ENCODE measurements around the gene CARF. TPM values are rescaled to one million over a fixed set of nuclear protein-coding genes. Genes with fewer than 3 reads are reported as not detected.
A peak's percentile ranks its signal among the peaks of the same experiment; 100 is the strongest.

Gene CARF
- total RNA-seq (2022) = 4.6 and 5.8 TPM in 2 replicates
- percentile 59 among the genes with signal in this experiment for Bru-seq, nascent RNA
- percentile 46 among the genes with signal in this experiment for BruChase-seq, experiment 1, labeled RNA remaining after a 6-hour chase
- percentile 53 among the genes with signal in this experiment for BruChase-seq, experiment 2, labeled RNA remaining after a 2-hour chase
- long read RNA-seq = 0 reads

- DNase-seq = peak; percentile 92
- peaks cover 20% of the 10 kb centered on the region for H3K4me1 Mint-ChIP-seq (ENCODE audit: low read depth, unreplicated experiment)
- CTCF ChIA-PET = interaction anchor here (0.6 to 2.0 kb wide), 2 partner anchors 106 to 135 kb away, joined by 5 to 7 read pairs; no protein-coding TSS in a partner anchor
- no peaks in the 10 kb centered on the region for H3K27me3 Mint-ChIP-seq (ENCODE audit: unreplicated experiment)
- no TSS peak for BruUV-seq (replicated peaks)
- intact Hi-C loops (cut with micrococcal nuclease; ENCODE audit: unreplicated experiment) = loop anchor here (2.0 kb wide), 1 partner anchor 103 kb away; the partner anchor contains the start of gene NBEAL1
- H3K27ac Mint-ChIP-seq (ENCODE audit: unreplicated experiment) = peak within 1 kb of the TSS; percentile 94
- H3K36me3 Mint-ChIP-seq (ENCODE audit: insufficient read depth, unreplicated experiment) = peaks cover 33% of the 10 kb centered on the region
- H3K4me3 Mint-ChIP-seq (ENCODE audit: low read depth, unreplicated experiment) = peak within 1 kb of the TSS; percentile 99
- TF ChIP-seq CTCF (IDR thresholded peaks at IDR 0.05; ENCODE audit: unreplicated experiment) = no peak
- H3K9me3 Mint-ChIP-seq (ENCODE audit: low read depth, unreplicated experiment) = no peaks in the 10 kb centered on the region
These were observed at the start of gene CARF, which contains the start of gene WDR12 for GRCh38 chr2:202911512-202912341. TSS of gene CARF (plus strand) at chr2:202912275. CDS start at chr2:202941903, 29,628 bp downstream. TSS of gene WDR12 (minus strand) at chr2:202911673. CDS start at chr2:202911476, 197 bp downstream.

- peak; percentile 71 for TF ChIP-seq CTCF (IDR thresholded peaks at IDR 0.05; ENCODE audit: unreplicated experiment)
- BruUV-seq (replicated peaks) = TSS peak; percentile 21
- H3K27ac Mint-ChIP-seq (ENCODE audit: unreplicated experiment) = peak overlapping the region; percentile 70
- H3K4me1 Mint-ChIP-seq (ENCODE audit: low read depth, unreplicated experiment) = no peaks in the 10 kb centered on the region
- H3K4me3 Mint-ChIP-seq (ENCODE audit: low read depth, unreplicated experiment) = peak overlapping the region; percentile 83
- CTCF ChIA-PET = interaction anchor here (0.6 to 2.2 kb wide), 4 partner anchors 16 to 282 kb away, joined by 3 to 17 read pairs (median 3); no protein-coding TSS in a partner anchor
- intact Hi-C loops (cut with micrococcal nuclease; ENCODE audit: unreplicated experiment) = loop anchor here (2.0 to 5.0 kb wide), 3 partner anchors 40 to 298 kb away; no protein-coding TSS in a partner anchor
- peaks cover 23% of the 10 kb centered on the region for H3K36me3 Mint-ChIP-seq (ENCODE audit: insufficient read depth, unreplicated experiment)
- no peaks in the 10 kb centered on the region for H3K9me3 Mint-ChIP-seq (ENCODE audit: low read depth, unreplicated experiment)
- H3K27me3 Mint-ChIP-seq (ENCODE audit: unreplicated experiment) = no peaks in the 10 kb centered on the region
- DNase-seq = peak; percentile 80
These were observed 41.4 kb upstream of the CARF start for GRCh38 chr2:202870431-202871299.

- H3K9me3 Mint-ChIP-seq (ENCODE audit: low read depth, unreplicated experiment) = no peaks in the 10 kb centered on the region
- CTCF ChIA-PET = interaction anchor here (0.6 to 2.2 kb wide), 3 partner anchors 15 to 283 kb away, joined by 3 to 17 read pairs (median 3); no protein-coding TSS in a partner anchor
- peaks cover 24% of the 10 kb centered on the region for H3K36me3 Mint-ChIP-seq (ENCODE audit: insufficient read depth, unreplicated experiment)
- DNase-seq = peak; percentile 69
- peak within 1 kb of the TSS; percentile 83 for H3K4me3 Mint-ChIP-seq (ENCODE audit: low read depth, unreplicated experiment)
- intact Hi-C loops (cut with micrococcal nuclease; ENCODE audit: unreplicated experiment) = loop anchor here (2.0 to 5.0 kb wide), 3 partner anchors 41 to 299 kb away; no protein-coding TSS in a partner anchor
- TF ChIP-seq CTCF (IDR thresholded peaks at IDR 0.05; ENCODE audit: unreplicated experiment) = no peak
- peak within 1 kb of the TSS; percentile 70 for H3K27ac Mint-ChIP-seq (ENCODE audit: unreplicated experiment)
- no TSS peak for BruUV-seq (replicated peaks)
- H3K27me3 Mint-ChIP-seq (ENCODE audit: unreplicated experiment) = no peaks in the 10 kb centered on the region
- no peaks in the 10 kb centered on the region for H3K4me1 Mint-ChIP-seq (ENCODE audit: low read depth, unreplicated experiment)
These were observed 40.6 kb upstream of the CARF start, which contains the start of gene ICA1L for GRCh38 chr2:202871300-202872141. TSS of gene ICA1L (minus strand) at chr2:202871766. CDS start at chr2:202829009, 42,757 bp downstream.
